MM.1S (cell line): ENCODE measurements around the gene SERPINB1.

Experiments
- CTCF ChIP-seq: fragments of 300-600 bp; sonication (generic); IDR thresholded peaks from 2 replicates; pipeline ENCODE4 v1.5.1; 2016; ENCODE audit warnings: antibody characterized with exemption, low read length, mixed read lengths
- EZH2 ChIP-seq: fragments of 300-600 bp; sonication (generic); optimal IDR thresholded peaks from 2 replicates; pipeline ENCODE3; 2017; ENCODE audit warnings: low read depth, mild to moderate bottlenecking, antibody characterized with exemption, low read length, mixed read lengths
- EZH2phosphoT487 ChIP-seq: fragments of 300-600 bp; sonication (generic); IDR thresholded peaks from 2 replicates; pipeline ENCODE4 v1.6.1; 2018; ENCODE audit warnings: antibody characterized with exemption, low read length

- TF ChIP-seq CTCF (no peak), EZH2 (no peak), EZH2phosphoT487 (no peak)
These were observed 29.4 kb upstream of the SERPINB1 start for GRCh38 chr6:2871102-2871501.
